ENCODE data around the gene TMOD1.

DNA sequence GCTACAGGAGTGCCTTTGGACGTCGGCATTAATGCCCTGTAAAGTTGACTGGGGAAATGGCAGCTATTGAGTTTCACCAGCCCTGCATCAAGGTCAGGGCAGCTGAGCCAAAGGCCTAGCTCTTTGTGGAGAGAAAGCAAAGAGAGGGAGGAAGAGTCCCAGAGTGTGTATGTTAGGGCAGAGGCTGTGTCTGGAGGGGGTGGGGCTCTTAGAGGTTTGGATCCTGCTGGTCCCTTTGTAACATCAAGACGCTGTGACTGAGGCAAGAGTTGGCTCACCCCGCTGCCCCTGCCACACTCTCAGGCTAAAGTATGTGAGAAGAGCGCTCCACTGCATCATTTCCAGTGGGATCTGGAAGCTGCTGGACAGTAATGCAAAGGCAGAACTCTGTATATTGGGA lies 34.3 kb downstream of the TMOD1 start:
- TF ChIP-seq, protein P1, sequence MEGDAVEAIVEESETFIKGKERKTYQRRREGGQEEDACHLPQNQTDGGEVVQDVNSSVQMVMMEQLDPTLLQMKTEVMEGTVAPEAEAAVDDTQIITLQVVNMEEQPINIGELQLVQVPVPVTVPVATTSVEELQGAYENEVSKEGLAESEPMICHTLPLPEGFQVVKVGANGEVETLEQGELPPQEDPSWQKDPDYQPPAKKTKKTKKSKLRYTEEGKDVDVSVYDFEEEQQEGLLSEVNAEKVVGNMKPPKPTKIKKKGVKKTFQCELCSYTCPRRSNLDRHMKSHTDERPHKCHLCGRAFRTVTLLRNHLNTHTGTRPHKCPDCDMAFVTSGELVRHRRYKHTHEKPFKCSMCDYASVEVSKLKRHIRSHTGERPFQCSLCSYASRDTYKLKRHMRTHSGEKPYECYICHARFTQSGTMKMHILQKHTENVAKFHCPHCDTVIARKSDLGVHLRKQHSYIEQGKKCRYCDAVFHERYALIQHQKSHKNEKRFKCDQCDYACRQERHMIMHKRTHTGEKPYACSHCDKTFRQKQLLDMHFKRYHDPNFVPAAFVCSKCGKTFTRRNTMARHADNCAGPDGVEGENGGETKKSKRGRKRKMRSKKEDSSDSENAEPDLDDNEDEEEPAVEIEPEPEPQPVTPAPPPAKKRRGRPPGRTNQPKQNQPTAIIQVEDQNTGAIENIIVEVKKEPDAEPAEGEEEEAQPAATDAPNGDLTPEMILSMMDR (IDR thresholded peaks at IDR 0.05 in 8 of 11, conservative IDR thresholded peaks at IDR 0.05 in 3 of 11) = no peak
- TF ChIP-seq POLR2A (IDR thresholded peaks at IDR 0.05) = no peak
- TF ChIP-seq POLR2AphosphoS5 (IDR thresholded peaks at IDR 0.05) = no peak
